NCI-H2227 (cell line): ENCODE measurements around the gene NLGN1.
A peak's percentile ranks its signal among the peaks of the same experiment; 100 is the strongest.

ENCODE experiments used
- DNase-seq: peaks from one replicate; lab custom pipeline; 2025; ENCODE audit not compliant: unreplicated experiment; lab: John Stamatoyannopoulos, UW

The NLGN1 gene

DNA sequence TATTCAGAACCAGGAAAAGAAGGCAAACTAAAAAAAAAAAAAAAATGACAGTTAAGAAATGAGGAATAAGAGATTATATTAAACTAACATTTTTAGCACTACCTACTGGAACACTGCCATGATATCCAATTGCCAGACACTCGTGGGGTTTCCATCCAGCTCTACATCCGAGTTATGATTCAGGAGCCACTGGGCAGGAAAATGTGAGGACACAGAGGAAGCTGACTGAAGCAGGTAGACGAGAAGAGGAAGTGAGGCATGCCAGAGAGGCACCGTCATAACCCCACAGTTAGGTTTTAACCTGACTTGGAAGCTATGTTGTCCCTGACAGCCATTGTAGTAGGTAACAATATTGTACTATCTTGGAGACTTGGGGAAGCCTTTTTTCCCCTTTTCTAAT lies 495.0 kb downstream of the NLGN1 start:
- DNase-seq = no peak

DNA sequence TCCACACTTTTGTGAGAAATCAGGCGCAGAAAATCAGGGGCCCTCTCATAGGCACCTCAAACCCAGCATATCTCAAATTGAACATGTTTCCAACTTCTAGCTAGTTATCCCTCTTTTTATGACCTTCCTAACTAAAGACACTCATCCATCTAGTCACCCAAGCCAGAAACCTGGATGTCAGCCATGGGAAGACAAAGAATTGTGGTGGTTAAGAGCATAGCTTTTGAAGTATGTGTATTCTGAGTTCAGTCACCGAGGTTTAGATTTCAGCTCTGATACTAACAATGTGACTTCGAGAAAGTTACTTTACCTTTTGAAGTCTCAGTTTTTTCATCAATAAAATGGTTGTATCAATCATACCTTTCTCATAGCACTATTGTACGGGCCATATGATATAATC lies 495.5 kb downstream of the NLGN1 start:
- no peak for DNase-seq

DNA sequence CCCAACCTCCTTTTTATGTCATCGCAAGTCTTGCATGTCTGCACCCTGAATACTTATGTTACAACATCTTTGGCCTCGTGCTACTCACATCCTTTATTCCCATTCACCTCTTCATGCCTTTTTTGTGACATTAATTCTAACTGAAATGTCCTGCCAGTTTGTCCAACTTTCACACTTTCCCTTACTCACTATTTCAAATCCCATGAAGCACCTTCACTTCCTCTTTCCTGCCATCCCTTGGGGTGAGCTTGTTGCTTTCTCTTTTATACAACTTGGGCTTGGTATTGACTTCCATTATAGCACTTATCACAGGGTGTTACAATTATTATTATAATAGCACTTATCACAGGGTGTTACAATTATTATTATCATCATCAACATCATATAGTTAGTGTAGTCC lies 496.3 kb downstream of the NLGN1 start:
- DNase-seq = no peak

DNA sequence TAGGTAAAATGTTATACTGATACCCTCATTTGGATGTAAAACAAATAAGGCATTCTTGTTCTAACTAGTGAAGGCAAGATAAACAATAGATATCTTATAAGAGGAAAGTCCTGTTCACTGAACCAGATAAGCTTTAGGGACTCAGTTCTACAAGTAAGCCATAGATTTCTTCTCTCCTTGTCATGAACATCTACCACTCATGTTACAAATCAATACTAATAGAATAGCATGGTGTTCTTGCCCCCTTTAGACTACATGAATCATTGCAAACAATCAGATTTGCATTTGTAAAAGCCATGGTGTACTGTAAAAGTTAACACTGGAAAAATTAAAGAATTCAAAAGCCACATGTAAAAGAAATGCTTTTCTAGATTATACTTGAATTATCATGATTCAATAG lies 500.1 kb downstream of the NLGN1 start:
- no peak for DNase-seq

DNA sequence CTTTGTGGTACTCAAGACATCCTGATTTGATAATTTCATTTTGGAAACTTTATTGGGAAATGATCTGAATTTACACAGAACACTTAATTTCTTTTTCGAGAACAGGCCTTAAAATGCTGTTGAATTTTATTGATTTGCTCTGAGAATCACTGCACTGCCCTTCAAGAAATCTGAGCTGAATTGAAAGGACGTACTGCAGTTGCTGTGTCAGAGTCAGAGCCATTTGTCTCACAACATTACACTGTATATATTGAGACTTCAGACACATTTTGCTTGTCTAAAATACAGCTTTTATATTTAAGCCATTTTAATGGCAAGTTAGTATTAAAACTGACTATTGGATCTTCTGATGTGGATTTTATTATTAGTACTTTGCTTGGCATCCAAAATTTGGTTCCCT lies 504.1 kb downstream of the NLGN1 start:
- DNase-seq = no peak

DNA sequence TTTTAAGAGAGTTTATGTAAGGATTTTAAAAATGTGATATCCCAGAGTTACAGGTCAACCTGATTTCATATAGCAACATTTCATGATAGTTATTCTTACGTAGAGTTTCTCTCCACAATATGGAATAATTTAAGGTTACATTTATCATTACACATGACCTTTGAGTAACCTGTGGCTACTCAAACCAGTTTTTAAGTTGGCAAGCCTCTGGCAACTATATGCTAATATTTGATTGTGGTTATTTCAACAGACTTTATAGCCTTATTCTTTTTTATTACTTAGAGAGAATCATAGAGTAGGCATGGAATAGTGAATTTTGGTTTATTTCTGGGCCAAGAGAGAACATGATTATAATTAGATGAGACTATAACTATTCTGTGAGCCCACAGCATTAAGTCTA lies 504.9 kb downstream of the NLGN1 start:
- DNase-seq = no peak

DNA sequence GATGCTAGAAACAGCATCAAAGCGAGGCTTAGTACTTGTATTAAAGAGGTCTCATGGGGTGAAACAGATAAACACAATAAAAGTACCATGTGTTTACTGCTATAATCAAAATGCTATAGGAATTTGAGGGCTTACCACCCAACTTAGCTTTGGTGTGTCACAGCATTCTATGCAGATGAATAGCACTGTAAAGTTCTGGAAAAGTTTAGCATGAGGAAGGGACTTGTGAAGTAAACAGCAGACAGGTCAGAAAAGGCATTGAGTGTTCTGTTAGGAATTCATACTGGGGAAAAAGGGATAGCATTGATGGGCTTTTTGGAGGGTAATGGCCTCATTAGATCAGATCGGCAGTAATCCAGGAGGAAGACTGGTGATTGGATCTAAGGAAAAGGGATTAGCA lies 505.3 kb downstream of the NLGN1 start:
- DNase-seq = no peak

DNA sequence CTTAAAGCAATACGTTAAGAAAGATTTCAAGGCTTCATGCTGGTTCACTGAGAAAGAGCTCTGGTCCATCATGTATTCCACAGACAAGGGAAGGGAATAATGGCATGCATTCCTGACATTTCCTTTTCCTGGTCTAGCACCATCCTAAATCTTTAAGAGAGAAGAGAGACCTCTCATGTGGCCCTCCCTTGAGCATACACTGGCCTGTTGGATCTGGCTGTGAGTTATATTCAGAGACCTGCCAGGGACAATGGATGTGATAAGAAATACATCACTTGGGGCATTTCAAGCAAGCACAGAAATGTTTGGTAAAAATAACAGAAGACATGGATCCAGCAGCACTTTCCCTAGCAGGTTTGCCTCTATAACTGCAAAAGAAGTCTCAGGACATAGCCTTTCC lies 507.8 kb downstream of the NLGN1 start:
- no peak for DNase-seq

DNA sequence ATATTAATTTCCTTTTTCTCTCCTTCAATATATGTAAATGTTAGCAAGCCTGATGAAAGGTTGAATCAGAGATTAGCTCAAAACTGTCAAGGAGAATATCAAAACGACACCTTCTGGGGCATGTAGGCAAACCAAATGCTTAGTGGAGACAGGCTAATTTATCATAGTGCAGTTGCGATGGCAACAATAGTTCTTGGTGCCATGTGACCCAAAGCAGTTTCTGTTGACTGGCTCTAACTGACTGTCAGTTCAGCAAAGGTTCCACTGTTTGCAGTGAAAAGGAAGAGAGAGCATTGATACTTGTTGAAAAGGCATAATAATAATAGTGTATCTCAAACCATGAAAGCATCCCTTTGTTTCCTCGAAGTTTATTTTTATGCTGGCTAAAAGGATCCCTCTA lies 513.9 kb downstream of the NLGN1 start:
- DNase-seq = peak; percentile 62

DNA sequence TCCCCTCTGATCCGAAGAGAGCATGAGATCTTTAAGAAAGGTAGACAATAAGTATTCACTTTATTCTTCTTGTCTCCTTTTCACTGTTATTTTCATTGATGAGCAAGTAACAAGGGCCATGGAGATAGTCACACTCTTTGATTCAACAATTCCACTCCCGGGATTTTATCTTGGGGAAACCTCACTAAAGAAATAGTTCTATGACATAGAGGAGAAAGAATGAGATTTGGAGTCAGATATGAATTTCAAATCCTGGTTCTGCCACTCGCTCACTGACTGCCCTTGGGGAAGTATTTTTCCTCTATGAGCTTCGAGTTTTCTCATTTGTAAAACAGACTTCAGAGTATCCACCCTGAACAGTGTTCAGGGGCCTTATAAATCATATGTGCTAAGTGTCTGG lies 514.6 kb downstream of the NLGN1 start:
- DNase-seq = no peak

DNA sequence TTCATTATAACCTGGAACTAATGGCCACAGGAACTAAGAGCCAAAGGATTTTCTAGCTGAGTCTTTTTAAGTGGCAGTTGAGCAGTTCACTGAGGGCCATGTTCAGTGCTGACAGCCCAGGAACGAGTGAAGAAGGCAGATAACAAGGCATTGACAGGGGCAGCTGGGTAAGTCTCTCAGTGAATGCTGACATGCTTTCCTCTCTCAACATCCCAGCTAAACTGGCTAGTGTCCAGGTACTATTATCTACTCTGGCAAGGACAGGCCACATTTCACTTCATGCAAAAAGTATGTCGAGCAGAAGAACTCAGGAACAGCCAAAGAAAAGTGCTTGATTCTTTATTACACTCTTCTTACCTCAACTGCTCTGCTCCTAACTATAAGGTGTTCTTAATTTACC lies 515.9 kb downstream of the NLGN1 start:
- DNase-seq = no peak

DNA sequence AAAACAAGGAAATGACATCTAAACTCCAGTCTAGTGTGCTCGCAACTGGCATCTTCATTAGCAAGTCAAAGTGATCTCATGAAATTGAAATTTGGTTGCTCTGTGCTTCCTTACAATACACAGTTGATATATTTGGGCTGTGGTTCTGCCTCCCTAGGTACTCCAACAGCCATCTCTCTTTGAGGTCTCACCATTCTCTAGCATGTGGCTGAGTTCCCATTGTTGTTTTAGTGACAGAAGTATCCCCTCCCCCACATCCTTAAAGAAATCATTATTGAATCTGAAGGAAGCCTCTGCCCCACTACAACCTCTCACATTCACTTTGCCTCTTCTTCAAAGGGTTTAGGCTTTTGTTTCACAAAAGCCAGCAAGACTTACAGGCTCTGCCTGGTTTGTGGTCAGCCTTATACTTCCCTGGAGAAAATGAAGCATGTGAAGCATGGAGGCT lies 516.5 kb downstream of the NLGN1 start:
- no peak for DNase-seq

DNA sequence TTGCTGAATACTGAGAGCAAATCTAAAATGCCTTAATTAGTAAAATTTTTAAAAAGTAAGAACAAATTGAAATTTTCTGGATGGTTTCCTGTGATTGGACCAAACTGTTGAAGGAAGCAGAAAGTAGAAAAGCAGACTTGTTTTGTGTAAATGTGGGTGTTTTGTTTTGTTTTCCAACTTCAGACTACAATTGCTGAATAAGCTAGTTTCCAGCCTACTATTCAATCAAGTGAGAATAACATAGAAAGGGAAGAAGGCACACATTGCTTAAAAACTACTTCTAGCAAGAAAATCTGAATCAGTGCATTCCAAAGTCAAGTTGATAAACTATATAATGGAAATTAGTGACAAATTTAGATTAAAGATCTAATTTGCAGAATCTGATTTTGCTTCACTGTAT lies 519.3 kb downstream of the NLGN1 start:
- DNase-seq = no peak

DNA sequence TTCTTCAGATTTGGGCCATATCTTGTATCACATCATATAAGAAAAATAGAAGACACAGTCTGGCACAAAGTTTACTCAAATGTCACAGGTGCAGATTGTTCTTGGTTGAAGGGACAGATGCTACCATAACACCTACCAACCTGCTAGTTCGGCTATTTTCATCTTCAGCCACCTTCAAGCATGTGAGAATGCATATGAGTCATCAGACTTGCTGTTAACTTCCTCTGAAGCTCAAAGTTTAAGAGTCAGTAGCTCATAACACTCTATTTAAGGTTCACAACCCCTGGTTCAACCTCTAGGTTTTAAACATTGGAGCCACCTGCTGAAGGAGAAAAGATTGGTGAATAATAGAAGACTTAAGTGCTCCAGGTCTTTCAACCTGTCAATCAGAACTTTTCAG lies 522.8 kb downstream of the NLGN1 start:
- DNase-seq = peak; percentile 7

DNA sequence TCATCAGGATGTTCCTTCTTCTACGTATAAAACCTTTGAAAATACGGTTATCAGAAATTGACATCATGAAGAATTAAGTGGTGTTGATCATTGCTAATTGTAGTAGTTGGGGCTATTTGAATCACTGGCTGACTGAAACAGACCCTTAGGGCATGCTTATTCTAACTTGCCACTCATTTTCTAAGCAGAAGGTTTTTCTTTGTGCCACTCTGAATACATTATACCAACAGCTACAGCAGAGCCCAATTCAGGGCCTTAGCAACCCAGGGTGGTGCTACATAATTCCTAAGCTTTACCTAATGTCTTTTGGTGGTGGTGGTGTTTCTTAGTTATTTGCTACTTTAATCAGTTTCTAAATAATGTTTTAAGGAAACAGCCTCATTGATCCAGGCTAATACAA lies 524.2 kb downstream of the NLGN1 start:
- DNase-seq = no peak

DNA sequence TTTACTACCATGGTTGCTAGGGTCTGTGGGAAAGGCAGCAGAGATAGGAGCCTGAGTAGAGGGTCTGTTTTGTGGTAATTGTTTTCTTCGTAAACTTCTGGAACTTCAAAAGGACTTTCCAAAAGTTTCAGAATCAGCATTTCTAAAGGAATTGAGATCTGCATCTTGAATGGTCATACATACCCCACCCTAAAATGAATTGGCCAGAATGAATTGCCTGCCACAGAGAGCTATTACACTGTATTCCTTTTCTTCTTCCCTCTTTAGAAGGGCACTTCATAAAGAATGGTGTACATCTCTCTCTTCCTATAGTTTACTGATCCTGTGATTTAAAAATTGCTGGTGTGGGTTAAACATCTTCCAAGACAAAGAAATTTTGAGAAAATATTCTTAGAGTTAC lies 525.7 kb downstream of the NLGN1 start:
- DNase-seq = no peak

DNA sequence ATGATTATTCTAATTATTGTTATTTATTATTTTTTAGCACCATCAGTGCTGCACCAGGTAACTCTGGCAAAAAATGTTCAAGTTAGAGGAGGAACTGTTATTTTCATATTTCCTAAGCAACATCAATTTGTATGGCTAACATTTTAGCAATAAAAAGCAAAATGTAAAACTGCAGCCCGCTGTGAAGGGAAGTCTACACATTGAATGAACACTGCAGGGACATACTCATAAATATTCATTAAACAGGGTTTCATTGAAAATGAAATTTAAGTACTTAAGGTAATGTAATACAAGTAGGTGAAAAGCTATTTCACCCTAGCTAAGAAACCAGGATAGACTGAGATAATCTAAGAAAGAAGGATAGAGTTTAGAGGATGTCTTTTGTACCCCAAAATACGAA lies 532.7 kb downstream of the NLGN1 start:
- DNase-seq = no peak

DNA sequence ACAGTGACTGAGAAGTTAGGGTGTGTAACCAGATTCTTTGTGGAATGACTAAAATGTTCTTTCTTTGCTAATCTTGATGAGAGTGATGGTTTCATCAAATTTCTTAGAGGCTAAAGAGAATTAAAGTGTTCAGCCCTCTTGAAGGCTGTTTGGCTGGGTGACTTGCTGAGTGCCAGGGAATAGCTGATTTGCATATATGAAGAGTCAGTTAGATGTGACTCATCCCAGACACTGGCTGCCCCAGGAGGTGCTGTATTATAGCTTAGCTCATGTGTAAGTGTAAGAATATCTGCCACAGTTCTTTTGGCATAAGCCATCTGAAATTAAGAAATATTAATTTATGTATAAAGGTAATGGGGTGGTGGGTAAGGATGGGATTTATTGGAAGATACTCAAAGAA lies 535.1 kb downstream of the NLGN1 start:
- no peak for DNase-seq

DNA sequence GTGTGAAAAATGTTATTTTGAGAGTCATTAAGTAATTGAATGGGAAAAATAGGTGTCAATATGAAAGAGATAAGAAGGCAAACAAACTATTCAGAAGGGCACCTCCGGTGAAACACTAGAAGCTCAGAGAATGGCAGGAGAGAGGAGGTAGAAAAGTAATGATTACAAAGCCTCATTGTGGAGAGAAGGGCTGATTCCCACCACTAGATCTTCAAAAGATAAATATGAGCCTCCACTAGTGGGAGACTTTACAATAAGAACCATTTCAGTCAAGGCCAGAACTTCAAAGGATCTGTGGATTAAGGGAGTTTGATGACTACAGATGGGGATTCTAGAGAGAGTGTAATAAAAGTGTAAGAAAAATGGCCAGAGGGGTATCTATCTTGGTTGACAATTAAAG lies 535.6 kb downstream of the NLGN1 start:
- DNase-seq = no peak

DNA sequence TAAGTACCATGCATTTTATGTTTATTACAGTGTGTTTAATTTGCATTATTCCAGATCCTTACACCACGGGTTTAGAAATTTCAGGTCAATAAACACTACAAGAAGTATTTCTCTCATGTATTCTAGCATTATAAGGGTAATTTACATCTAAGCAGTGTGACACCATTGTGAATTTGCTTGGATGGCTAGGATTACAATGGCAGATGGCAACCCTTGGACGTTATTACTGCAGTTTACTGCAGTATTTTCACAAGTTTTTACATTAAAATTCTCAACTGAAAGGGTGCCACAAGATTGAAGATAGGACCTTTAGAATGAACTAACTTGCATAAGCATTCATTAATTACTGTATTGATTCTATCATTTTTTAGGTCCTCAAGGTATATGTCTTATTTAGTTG lies 538.8 kb downstream of the NLGN1 start:
- DNase-seq = no peak

DNA sequence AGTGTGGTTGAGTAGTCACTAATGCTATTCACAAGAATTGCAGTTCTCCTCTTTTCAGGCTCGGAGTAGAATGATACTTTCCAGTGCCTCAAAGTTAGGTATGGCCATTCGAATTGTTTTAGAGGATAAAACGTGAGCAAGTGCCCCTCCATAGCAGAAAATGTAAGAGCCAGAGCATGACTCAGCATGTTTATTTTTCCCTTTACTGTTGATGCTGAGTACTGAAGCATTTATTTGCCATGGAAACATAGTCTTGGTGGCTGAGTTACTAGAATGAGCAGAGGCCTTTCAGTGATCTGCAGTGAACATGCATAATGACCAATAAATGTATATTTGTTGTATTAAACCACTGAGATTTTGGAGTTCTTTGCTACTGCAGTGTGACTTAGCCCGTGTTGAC lies 540.6 kb downstream of the NLGN1 start:
- peak; percentile 36 for DNase-seq

DNA sequence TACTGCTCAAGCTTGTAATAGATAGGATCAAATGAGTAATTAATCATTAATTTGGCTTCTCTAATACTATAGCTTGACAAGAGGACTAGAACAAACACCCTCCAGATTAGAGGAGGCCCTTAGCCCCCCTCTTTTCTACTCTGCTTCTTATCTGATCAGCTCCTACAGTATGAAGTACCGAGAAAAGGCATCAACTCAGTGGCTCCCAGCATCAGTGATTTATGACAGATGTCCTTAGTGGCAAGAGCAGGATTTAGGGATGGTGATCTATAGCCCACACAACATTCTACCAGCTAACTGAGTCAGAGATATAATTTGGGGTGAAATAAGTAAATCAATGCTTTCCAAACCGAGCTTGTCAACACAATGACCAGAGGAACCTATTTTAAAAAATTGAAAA lies 541.1 kb downstream of the NLGN1 start:
- DNase-seq = no peak

DNA sequence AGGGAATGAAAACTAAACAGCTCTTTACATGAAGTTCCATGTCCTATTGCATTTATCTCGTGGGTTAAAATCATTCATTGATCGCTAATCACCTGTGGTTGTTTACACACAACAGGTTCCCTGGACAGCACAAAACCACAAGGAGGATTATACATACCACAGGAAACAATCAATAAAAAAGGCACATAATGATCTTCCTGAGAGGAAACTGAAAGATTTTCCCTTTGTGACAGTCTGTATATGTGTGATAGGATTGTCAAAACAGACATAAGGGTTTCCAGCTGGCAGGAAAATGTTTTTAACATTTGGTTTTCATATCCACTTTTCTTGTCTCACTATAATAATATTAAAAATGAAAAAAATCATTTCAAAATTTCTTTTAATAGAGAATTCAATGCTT lies 541.8 kb downstream of the NLGN1 start:
- no peak for DNase-seq

DNA sequence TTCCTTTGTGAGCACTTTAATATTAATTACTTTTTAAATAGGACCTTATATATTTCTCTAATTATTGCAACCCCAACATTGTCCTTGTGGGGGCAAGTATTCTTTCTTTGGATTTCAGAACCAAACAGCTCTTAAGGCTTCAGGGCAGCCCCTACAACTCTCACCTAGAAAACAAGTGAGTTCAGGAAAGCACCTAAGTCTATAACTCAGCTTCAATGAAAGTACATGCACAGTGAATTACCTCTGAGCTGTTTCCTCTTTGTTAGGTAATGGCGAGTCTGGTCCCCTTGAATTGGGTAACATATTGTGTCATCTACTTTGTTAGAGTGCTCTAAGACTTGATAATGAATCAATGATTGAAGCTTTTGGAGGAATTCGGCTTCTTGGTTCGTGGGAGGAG lies 545.7 kb downstream of the NLGN1 start:
- DNase-seq = no peak
